HCT116 (cell line): ENCODE data around the gene MICU2. TPM values are rescaled to one million over a fixed set of nuclear protein-coding genes. Genes with fewer than 3 reads are reported as not detected.

Experiments
- ATAC-seq: fragments of 200-7000 bp; cut with Tn5 transposase; 2 replicates; pipeline ENCODE4 v1.9.1; 2020; ENCODE audit warnings: mild to moderate bottlenecking, moderate library complexity
- BruUV-seq: library from RNA; stranded (reverse); fragments of 400-500 nt; replicated peaks from 2 replicates; lab custom pipeline; 2021; lab: Mats Ljungman, UMichigan
- CTCF ChIA-PET: fragments of 300-600 bp; sonication (Branson Sonifier 250); formaldehyde crosslinking; loops from one replicate; lab custom pipeline; 2021; ENCODE audit warnings: antibody characterized with exemption; lab: Charles Lee
- POLR2A ChIA-PET: fragments of 300-600, 350-600 bp; sonication (Branson Sonifier 250); formaldehyde crosslinking; loops from one replicate; lab custom pipeline; 2021; ENCODE audit warnings: antibody characterized with exemption; lab: Charles Lee
- RAD21 ChIA-PET, 2 experiments: fragments of 300-600 bp; sonication (Branson Sonifier 250); formaldehyde crosslinking; loops; one replicate each; lab custom pipeline; 2023; ENCODE audit warnings: low total read pairs in 2 of 2; ENCODE audit not compliant: uncharacterized antibody in 2 of 2, unreplicated experiment in 2 of 2, low non-redundant PET in 1 of 2; lab: Charles Lee
- DNase-seq: peaks from one replicate; pipeline ENCODE4 v3.0.0-alpha.2; 2010; ENCODE audit warnings: low read depth, low spot score
- H2AFZ ChIP-seq: fragments of 200-600 bp; shearing (Covaris generic), sonication (generic); 2 replicates; pipeline ENCODE4 v1.6.1; 2017; ENCODE audit warnings: low read depth, mixed run types, mixed read lengths, antibody characterized with exemption, low read length; ENCODE audit not compliant: poor library complexity, severe bottlenecking
- H3K27ac ChIP-seq: 2 replicates; pipeline ENCODE4 v1.5.1; 2012; ENCODE audit warnings: low read depth, low read length
- H3K27me3 ChIP-seq: fragments of 200-600 bp; sonication (generic); 2 replicates; pipeline ENCODE4 v1.6.1; 2016; ENCODE audit warnings: mixed run types, low read length, mixed read lengths; ENCODE audit not compliant: insufficient read depth
- H3K36me3 ChIP-seq, 2 experiments: fragments of 200-500 bp in 1 of 2; fragments of 200-600 bp in 1 of 2; sonication (Bioruptor generic) in 1 of 2; sonication (generic) in 1 of 2; 2 replicates each; pipeline versions ENCODE4 v1.5.1 to v1.6.1; 2014 to 2016; ENCODE audit warnings: low read length in 2 of 2, inconsistent platforms in 1 of 2, mixed read lengths in 1 of 2, mixed run types in 1 of 2; ENCODE audit not compliant: insufficient read depth in 2 of 2, control insufficient read depth in 1 of 2
- H3K4me1 ChIP-seq, 2 experiments: fragments of 200-600 bp in 1 of 2; sonication (generic) in 1 of 2; 2 replicates each; pipeline versions ENCODE4 v1.5.1 to v1.6.1; 2012 to 2017; ENCODE audit warnings: low read length in 2 of 2, inconsistent platforms in 1 of 2, mild to moderate bottlenecking in 1 of 2, mixed read lengths in 1 of 2, mixed run types in 1 of 2, moderate library complexity in 1 of 2; ENCODE audit not compliant: insufficient read depth in 2 of 2, control insufficient read depth in 1 of 2
- H3K4me2 ChIP-seq: fragments of 200-600 bp; sonication (generic); 2 replicates; pipeline ENCODE4 v1.6.1; 2017; ENCODE audit warnings: mixed run types, low read length, mixed read lengths
- H3K4me3 ChIP-seq, 2 experiments: fragments of 200-600 bp in 1 of 2; sonication (generic) in 1 of 2; replicated peaks in 1 of 2; 2 replicates each; pipeline ENCODE4 v1.5.1; 2011 to 2016; ENCODE audit warnings: low read length in 2 of 2, control low read depth in 1 of 2, low read depth in 1 of 2, mild to moderate bottlenecking in 1 of 2, mixed read lengths in 1 of 2, mixed run types in 1 of 2
- H3K79me2 ChIP-seq: fragments of 200-600 bp; sonication (generic); 2 replicates; pipeline ENCODE4 v1.6.1; 2017; ENCODE audit warnings: mild to moderate bottlenecking, mixed run types, low read length, moderate library complexity, mixed read lengths; ENCODE audit not compliant: insufficient read depth
- H3K9ac ChIP-seq: fragments of 200-600 bp; sonication (generic); 2 replicates; pipeline ENCODE4 v1.6.1; 2016; ENCODE audit warnings: low read length, mixed read lengths
- H3K9me2 ChIP-seq: fragments of 200-600 bp; sonication (generic), shearing (Covaris generic); 2 replicates; pipeline ENCODE4 v1.6.1; 2017; ENCODE audit warnings: mixed run types, mild to moderate bottlenecking, moderate library complexity; ENCODE audit not compliant: insufficient read depth
- H3K9me3 ChIP-seq, 2 experiments: fragments of 200-500 bp in 1 of 2; fragments of 200-600 bp in 1 of 2; sonication (Bioruptor generic) in 1 of 2; sonication (generic) in 1 of 2; 2 replicates each; pipeline ENCODE4 v1.6.1; 2014 to 2017; ENCODE audit warnings: low read length in 2 of 2, mixed read lengths in 2 of 2, inconsistent platforms in 1 of 2, low read depth in 1 of 2, mild to moderate bottlenecking in 1 of 2, mixed run types in 1 of 2, moderate library complexity in 1 of 2; ENCODE audit not compliant: control insufficient read depth in 1 of 2, insufficient read depth in 1 of 2
- H4K20me1 ChIP-seq: fragments of 200-600 bp; sonication (generic), shearing (Covaris generic); 2 replicates; pipeline ENCODE4 v1.6.1; 2017; ENCODE audit warnings: mixed run types, mild to moderate bottlenecking, moderate library complexity; ENCODE audit not compliant: insufficient read depth
- CBX3 ChIP-seq: IDR thresholded peaks from 2 replicates; pipeline ENCODE4 v1.6.1; 2012; ENCODE audit warnings: low read depth
- CEBPB ChIP-seq: IDR thresholded peaks from 2 replicates; pipeline ENCODE4 v1.6.1; 2012; ENCODE audit warnings: low read depth
- EGR1 ChIP-seq: IDR thresholded peaks from 2 replicates; pipeline ENCODE4 v1.6.1; 2012; ENCODE audit warnings: low read depth
- ELF1 ChIP-seq: IDR thresholded peaks from 2 replicates; pipeline ENCODE4 v1.6.1; 2012; ENCODE audit warnings: low read depth, borderline replicate concordance
- EZH2 ChIP-seq: fragments of 200-600 bp; sonication (generic); IDR thresholded peaks from 2 replicates; pipeline ENCODE4 v1.6.1; 2017; ENCODE audit warnings: antibody characterized with exemption, mixed run types
- EZH2phosphoT487 ChIP-seq: fragments of 200-600 bp; IDR thresholded peaks from 2 replicates; pipeline ENCODE4 v1.6.1; 2018; ENCODE audit warnings: antibody characterized with exemption, borderline replicate concordance
- FOSL1 ChIP-seq: IDR thresholded peaks from 2 replicates; pipeline ENCODE4 v1.6.1; 2012; ENCODE audit warnings: low read depth
- POLR2A ChIP-seq: IDR thresholded peaks from 2 replicates; pipeline ENCODE4 v1.7.0; 2011; ENCODE audit warnings: borderline replicate concordance; ENCODE audit not compliant: insufficient read depth, insufficient read length; ENCODE audit errors: extremely low read depth
- POLR2AphosphoS5 ChIP-seq: IDR thresholded peaks from 2 replicates; pipeline ENCODE4 v1.6.1; 2011; ENCODE audit warnings: mild to moderate bottlenecking, low read depth, low read length, moderate library complexity
- RAD21 ChIP-seq: IDR thresholded peaks from 2 replicates; pipeline ENCODE4 v1.6.1; 2012; ENCODE audit warnings: low read depth, mild to moderate bottlenecking
- SIN3A ChIP-seq: IDR thresholded peaks from 2 replicates; pipeline ENCODE4 v1.6.1; 2012; ENCODE audit warnings: low read depth
- SP1 ChIP-seq: IDR thresholded peaks from 2 replicates; pipeline ENCODE4 v1.6.1; 2012; ENCODE audit warnings: low read depth
- SRF ChIP-seq: IDR thresholded peaks from 2 replicates; pipeline ENCODE4 v1.6.1; 2012; ENCODE audit warnings: low read depth
- TCF7L2 ChIP-seq: IDR thresholded peaks from 2 replicates; pipeline ENCODE4 v1.7.0; 2011; ENCODE audit warnings: borderline replicate concordance, inconsistent platforms; ENCODE audit not compliant: insufficient read depth, insufficient read length; ENCODE audit errors: extremely low read depth
- intact Hi-C: fragments of 100-400 bp; cut with micrococcal nuclease; formaldehyde crosslinking; loops from 2 replicates; pipeline ENCODE4 v1.10.0; 2022
- total RNA-seq: library from RNA; stranded (reverse); gene quantifications from one replicate; pipeline ENCODE4 v1.2.1, GENCODE V29; 2021; ENCODE audit not compliant: unreplicated experiment
- TF ChIP-seq, protein P1 (sequence below): IDR thresholded peaks from 2 replicates; pipeline ENCODE4 v1.6.1; 2012
- TF ChIP-seq, protein P2 (sequence below), 3 experiments: fragments of 200-600 bp in 1 of 3; sonication (generic) in 1 of 3; IDR thresholded peaks in 2 of 3; conservative IDR thresholded peaks in 1 of 3; 2 replicates each; pipeline ENCODE4 v1.5.1; 2012 to 2017; ENCODE audit warnings: low read depth in 2 of 3, low read length in 2 of 3, antibody characterized with exemption in 1 of 3, borderline replicate concordance in 1 of 3, control low read depth in 1 of 3, mild to moderate bottlenecking in 1 of 3, mixed read lengths in 1 of 3, mixed run types in 1 of 3, moderate library complexity in 1 of 3; ENCODE audit not compliant: insufficient read depth in 1 of 3
- TF ChIP-seq, protein P3 (sequence below): IDR thresholded peaks from 2 replicates; pipeline ENCODE4 v1.6.1; 2011; ENCODE audit warnings: mild to moderate bottlenecking, low read length, moderate library complexity; ENCODE audit not compliant: insufficient replicate concordance; ENCODE audit errors: extremely low read depth

The MICU2 gene
- total RNA-seq, 1 experiment from 2014 or later = 41.0 TPM

DNA sequence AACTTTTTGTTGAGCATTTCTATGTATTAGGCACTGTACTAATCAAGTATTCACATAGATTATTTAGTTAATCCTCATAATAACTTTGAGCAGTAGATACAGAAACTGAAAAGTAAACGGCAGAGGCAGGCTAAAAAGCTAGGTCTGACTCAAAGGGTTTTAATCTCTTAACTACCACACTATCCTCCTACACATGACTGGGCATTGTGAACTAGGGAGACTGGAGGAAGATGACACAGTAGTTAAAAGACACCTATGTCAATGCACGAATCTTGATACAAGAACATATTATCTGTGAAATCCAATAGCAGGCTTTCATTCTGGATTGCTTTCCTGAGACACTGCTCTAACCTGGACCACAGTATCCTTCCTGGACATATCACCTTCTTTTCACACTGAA, 36.3 kb downstream of the MICU2 start:
- no peaks in the 10 kb centered on the region for H3K9me2 ChIP-seq
- H3K36me3 ChIP-seq = 0 out of 4 replicates have a peak, but pooled peaks cover 0 to 4% of the 10 kb centered on the region in 2 experiments
- no TSS peak for BruUV-seq
- no peak overlapping the region for H3K4me2 ChIP-seq
- H3K9ac ChIP-seq = no peak overlapping the region
- no peaks in the 10 kb centered on the region for H3K9me3 ChIP-seq
- ChIA-PET CTCF (interaction anchor here (2.6 kb wide), 1 partner anchor 10 kb away, joined by 9 read pairs; no protein-coding TSS in a partner anchor), POLR2A (no interaction called here), RAD21 (no interaction called here)
- TF ChIP-seq POLR2A (no peak), RAD21 (no peak), EZH2phosphoT487 (no peak), FOSL1 (no peak), EZH2 (no peak), CEBPB (no peak), SRF (no peak), CBX3 (no peak), EGR1 (no peak), SIN3A (no peak), TCF7L2 (no peak), SP1 (no peak), POLR2AphosphoS5 (no peak), ELF1 (no peak)
- TF ChIP-seq, protein P1, sequence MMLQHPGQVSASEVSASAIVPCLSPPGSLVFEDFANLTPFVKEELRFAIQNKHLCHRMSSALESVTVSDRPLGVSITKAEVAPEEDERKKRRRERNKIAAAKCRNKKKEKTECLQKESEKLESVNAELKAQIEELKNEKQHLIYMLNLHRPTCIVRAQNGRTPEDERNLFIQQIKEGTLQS = no peak
- TF ChIP-seq, protein P2, sequence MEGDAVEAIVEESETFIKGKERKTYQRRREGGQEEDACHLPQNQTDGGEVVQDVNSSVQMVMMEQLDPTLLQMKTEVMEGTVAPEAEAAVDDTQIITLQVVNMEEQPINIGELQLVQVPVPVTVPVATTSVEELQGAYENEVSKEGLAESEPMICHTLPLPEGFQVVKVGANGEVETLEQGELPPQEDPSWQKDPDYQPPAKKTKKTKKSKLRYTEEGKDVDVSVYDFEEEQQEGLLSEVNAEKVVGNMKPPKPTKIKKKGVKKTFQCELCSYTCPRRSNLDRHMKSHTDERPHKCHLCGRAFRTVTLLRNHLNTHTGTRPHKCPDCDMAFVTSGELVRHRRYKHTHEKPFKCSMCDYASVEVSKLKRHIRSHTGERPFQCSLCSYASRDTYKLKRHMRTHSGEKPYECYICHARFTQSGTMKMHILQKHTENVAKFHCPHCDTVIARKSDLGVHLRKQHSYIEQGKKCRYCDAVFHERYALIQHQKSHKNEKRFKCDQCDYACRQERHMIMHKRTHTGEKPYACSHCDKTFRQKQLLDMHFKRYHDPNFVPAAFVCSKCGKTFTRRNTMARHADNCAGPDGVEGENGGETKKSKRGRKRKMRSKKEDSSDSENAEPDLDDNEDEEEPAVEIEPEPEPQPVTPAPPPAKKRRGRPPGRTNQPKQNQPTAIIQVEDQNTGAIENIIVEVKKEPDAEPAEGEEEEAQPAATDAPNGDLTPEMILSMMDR (IDR thresholded peaks at IDR 0.05 in 2 of 3, conservative IDR thresholded peaks at IDR 0.05 in 1 of 3; ENCODE audit: borderline replicate concordance in 1 of 3, insufficient read depth in 1 of 3, low read depth in 2 of 3, low read length in 2 of 3) = no peak
- TF ChIP-seq, protein P3, sequence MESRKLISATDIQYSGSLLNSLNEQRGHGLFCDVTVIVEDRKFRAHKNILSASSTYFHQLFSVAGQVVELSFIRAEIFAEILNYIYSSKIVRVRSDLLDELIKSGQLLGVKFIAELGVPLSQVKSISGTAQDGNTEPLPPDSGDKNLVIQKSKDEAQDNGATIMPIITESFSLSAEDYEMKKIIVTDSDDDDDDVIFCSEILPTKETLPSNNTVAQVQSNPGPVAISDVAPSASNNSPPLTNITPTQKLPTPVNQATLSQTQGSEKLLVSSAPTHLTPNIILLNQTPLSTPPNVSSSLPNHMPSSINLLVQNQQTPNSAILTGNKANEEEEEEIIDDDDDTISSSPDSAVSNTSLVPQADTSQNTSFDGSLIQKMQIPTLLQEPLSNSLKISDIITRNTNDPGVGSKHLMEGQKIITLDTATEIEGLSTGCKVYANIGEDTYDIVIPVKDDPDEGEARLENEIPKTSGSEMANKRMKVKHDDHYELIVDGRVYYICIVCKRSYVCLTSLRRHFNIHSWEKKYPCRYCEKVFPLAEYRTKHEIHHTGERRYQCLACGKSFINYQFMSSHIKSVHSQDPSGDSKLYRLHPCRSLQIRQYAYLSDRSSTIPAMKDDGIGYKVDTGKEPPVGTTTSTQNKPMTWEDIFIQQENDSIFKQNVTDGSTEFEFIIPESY = no peak
- no peaks in the 10 kb centered on the region for H3K27me3 ChIP-seq
- intact Hi-C loops = no loop called here
- no peak for DNase-seq
- no peak for ATAC-seq
- no peak overlapping the region for H2AFZ ChIP-seq
- H4K20me1 ChIP-seq = no peaks in the 10 kb centered on the region
- H3K4me1 ChIP-seq = no peaks in the 10 kb centered on the region
- H3K4me3 ChIP-seq = no peak overlapping the region
- peaks cover 11% of the 10 kb centered on the region; the same call in 1 of the 2 replicates for H3K79me2 ChIP-seq
- H3K27ac ChIP-seq = no peak overlapping the region
